DLD1 (cell line): Measurements from ENCODE around the gene CHGA.

Experiments
- in situ Hi-C: cut with HindIII; loops from 2 replicates; pipeline ENCODE4 v1.10.0; 2017; ENCODE audit warnings: low sequenced_read_pairs

The CHGA gene

DNA sequence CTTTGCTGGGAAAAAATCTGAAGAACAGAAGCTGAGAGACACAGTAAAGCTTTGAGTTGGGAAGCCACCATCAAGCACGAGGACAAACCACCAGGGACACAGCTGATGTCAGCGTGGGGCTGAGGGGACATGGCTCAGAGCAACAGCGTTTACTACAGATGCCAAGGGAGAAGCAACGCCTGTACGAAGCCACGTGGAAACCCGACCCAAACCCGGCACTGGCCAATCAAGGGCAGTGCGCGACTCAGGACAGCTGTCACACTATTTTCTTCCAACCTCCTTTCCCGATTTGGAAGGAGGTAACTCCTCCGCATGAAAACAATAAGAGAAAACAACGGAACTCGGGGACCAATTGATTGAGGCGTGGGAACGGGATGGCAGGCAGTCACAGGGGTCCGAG lies 20.2 kb upstream of the CHGA start:
- in situ Hi-C loops, result no loop called here

- in situ Hi-C loops, result no loop called here
Observed at GRCh38 chr14:92903359-92903758, 19.6 kb upstream of the CHGA start.

- in situ Hi-C loops, result no loop called here
Observed at GRCh38 chr14:92905667-92906066, 17.3 kb upstream of the CHGA start.

- in situ Hi-C loops, result no loop called here
Observed at GRCh38 chr14:92906420-92906819, 16.5 kb upstream of the CHGA start.

- in situ Hi-C loops, result no loop called here
Observed at GRCh38 chr14:92906823-92907222, 16.1 kb upstream of the CHGA start.

- in situ Hi-C loops, result no loop called here
Observed at GRCh38 chr14:92907316-92907911, 15.5 kb upstream of the CHGA start.

GRCh38 chr14:92914087-92914656 lies 8.8 kb upstream of the CHGA start:
- in situ Hi-C loops, result no loop called here

- in situ Hi-C loops, result no loop called here
Observed at GRCh38 chr14:92916201-92916600, 6.7 kb upstream of the CHGA start.

DNA sequence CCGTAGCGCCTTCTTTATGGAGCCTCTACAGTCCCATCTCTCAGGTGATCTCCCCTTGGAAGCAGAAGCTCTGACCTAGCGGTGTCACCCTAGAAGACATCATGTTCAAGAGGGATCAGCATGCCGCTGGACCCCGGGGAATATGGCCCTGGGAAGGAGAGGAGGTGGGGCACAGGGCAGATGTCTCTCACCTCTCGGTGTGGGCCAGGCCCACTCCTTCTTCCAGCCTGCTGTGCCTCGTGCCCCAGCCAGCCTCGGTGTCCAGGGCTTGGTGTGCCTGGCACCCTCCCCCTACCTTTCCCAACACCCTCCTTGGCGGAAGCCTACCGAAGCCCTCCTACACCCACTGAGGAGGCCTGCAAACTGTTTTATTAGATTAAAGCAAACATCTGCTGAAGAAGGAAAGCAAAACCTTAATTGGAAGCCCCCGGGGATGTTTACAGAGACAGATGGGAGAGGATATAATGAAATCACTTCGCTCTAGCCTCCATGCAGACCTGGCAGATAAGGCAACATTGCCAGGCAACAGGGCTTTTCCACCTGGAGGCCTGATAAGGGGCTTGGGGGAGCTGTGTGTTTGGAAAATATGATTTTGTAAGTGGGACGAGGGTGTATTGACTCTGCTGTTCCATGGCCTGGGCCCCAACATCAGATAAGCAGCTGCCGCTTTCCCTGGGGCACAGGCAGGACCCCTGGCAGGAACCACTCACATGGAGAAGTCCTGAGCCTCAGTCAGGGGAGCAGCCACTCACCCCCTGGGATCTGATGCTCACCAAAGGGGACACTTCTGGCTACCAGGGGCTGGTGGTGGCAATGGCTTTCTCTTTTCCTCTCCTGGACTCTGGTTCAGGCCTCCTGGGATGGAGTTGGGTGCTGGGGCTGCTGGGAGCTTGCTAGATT lies 5.7 kb upstream of the CHGA start:
- in situ Hi-C loops, result no loop called here

- in situ Hi-C loops, result no loop called here
Observed at GRCh38 chr14:92917956-92918355, 5.0 kb upstream of the CHGA start.

DNA sequence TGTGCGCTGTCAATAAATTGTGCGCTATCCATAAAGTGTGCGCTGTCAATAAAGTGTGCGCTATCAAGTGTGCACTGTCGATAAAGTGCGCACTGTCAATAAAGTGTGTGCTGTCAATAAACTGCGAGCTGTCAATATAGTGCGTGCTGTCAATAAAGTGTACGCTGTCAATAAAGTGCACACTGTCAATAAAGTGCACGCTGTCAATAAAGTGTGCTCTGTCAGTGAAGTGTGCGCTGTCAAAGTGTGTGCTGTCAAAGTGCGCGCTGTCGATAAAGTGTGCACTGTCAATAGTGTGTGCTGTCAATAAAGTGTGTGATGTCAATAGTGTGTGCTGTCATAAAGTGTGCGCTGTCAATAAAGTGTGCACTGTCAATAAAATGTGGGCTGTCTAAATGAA lies 2.9 kb upstream of the CHGA start:
- in situ Hi-C loops, result no loop called here

DNA sequence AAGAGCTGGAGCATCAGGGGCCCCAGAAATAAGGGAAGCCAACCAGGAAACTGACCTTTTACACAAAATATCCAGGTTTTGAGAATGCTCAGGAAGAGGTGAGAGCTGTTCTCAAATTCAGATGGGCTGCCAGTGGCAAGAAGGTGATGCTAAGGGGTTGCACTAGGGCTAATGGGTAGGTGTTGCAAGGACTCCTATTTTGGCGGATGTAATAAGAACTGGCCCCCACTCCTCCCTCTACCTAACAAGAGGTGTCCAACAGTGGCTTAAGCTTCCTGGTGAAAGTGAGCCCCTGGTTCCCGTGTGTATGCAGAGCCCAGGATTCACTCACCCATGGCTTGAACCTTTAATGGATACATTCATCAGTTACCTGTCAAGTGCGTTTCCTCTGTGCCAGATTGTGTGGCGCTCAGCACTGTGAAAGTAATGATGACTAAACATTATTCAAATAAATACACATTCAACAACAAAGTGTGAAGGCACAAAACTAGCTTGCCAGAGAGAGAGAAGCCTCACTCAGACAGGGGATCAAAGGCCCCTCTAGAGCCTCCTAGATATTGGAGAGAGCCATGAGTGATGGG lies 705 bp upstream of the CHGA start:
- in situ Hi-C loops, result no loop called here

GRCh38 chr14:92923744-92924103 lies 774 bp downstream of the CHGA start:
- in situ Hi-C loops, result no loop called here

- in situ Hi-C loops, result no loop called here
Observed at GRCh38 chr14:92924247-92924646, 1.3 kb downstream of the CHGA start.

- in situ Hi-C loops, result no loop called here
Observed at GRCh38 chr14:92925446-92925845, 2.5 kb downstream of the CHGA start.

DNA sequence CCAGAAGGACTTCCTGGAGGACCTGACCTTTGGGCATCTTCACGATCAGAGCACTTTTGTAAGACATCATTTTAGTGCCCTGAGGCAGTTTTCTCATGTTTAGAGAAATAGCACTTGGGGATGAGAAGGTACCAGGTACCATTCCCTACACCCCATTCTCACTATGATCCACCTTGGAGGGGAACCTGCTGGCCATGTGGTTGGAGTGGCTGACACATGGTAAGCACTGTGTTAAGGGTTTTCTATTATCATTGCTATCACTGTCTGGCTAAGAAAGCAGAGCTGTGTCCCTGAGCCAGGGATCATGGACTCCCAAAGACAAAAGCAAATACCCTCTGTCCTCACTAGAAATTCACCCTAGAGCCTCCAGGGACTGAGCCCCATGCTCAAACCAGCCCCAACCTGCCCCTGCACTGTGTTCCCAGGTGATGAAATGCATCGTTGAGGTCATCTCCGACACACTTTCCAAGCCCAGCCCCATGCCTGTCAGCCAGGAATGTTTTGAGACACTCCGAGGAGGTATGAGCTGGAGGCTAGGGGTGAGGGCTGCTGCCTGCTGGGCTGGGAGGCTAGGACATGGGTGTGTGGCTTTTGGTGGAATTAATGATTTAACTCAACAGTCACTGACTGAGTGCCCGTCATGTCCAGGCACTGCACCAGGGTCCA lies 3.4 kb downstream of the CHGA start:
- in situ Hi-C loops, result no loop called here

GRCh38 chr14:92926931-92927330 lies 4.0 kb downstream of the CHGA start:
- in situ Hi-C loops, result no loop called here

- in situ Hi-C loops, result no loop called here
Observed at GRCh38 chr14:92927349-92928257, 4.7 kb downstream of the CHGA start.

GRCh38 chr14:92928258-92928629 lies 5.3 kb downstream of the CHGA start:
- in situ Hi-C loops, result no loop called here

- in situ Hi-C loops, result no loop called here
Observed at GRCh38 chr14:92928961-92929688, 6.2 kb downstream of the CHGA start.
